Activated CD4-positive, CD25-positive, alpha-beta regulatory T cell (primary cell): ENCODE data around the gene NSMF.
"Not testable (repeated sequence)": the region's sequence is repeated elsewhere in the genome, so short reads cannot be mapped to it uniquely, and the experiment has no call there.

ENCODE experiments used
- DNase-seq, 4 experiments: peaks; one replicate each; lab custom pipeline; 2025; lab: John Stamatoyannopoulos, UW

The NSMF gene

DNA sequence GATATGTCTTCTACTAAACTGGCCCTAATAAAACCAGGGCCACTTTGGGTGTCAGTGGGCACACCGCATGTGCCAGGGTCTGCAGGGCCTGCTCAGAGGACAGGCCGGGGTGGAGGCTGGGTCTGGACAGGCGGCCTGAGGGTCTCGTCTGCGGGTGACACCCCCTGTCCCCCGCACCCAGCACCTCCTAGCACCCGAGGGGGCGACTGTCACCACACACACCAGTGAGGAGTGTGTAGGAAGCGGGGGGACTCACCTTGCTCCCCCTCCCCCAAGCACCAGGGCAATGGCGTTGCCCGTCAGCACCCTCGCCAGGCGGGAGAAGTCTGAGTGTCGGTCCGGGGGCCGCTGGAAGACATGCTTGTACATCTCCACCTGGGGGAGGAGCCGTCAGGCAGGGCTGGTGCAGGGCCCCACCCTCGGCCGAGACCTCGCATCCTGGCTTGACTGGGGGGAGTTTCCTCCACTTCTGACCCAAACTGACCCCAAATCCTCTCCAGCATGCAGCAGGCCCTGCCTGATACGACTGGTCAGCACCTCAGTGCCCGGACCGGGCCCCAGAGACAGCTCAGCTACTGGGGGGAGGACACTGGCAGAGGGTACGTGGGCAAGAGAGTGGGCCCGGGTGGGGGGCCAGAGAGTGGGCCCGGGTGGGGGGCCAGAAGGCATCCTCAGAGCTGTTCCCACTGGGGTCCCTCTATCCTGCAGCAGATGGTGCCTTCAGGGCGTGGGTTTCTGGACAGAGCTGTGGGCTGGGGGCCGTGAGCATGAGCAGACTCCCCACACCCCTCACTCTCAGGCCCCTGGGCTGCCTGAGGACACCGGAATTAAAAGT lies 18.9 kb upstream of the NSMF start:
- no peak for DNase-seq

DNA sequence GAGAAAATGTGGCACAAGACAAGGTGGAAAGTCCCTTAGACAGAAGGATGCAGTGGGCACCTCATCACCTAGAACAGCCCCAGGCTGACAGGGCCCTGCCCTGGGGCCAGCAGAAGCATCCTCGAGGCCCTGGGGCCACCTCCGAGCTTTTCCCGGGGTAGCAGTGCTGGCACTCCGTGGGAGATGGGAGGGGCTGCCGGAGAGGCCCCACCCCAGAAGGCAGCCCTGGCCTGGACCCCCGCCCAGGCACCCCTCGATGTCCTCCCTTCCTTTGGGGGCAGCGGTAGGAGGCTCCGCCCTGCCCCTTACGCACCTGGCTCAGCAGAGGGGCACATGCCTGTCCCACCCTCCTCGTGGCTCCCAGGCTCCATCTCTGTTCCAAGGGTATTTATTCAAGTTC lies 17.7 kb upstream of the NSMF start:
- no peak for DNase-seq

DNA sequence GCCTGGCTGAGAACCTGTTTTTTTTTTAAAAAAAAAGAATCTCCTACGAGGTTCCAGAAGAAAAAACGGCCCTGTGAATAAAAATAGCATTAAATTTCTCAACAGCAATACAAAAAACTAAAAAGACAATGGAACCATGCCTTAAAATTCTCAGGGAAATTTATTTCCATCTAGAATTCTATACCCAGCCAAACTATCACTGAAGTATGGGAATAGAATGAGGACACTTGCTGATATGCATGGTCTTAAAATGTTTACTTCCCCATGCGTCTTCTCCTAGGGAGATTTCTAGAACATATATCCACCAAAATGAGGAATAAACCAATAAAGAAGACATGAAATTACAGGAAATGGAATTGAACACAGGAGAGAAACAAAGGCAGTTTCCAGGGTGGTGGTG lies 16.5 kb upstream of the NSMF start:
- no peak for DNase-seq

DNA sequence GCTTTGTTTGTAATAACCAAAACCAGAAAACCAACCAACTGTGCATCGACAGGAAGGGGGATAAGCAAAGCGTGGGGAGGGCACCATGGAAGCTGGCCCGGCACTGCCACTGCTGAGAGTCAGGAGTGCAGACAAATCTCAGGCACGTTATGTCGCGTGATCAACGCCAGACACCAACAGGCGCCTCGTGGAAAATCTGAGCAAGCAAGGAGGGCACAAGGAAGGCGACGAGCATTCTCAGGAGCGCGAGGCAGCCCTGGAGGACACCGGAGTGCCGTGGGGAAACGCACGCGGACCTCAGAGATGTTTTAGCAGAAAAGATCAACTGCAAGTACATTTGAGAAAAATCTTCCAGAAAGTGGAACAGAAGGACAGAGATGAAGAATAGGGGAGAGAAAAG lies 15.1 kb upstream of the NSMF start:
- no peak for DNase-seq

DNA sequence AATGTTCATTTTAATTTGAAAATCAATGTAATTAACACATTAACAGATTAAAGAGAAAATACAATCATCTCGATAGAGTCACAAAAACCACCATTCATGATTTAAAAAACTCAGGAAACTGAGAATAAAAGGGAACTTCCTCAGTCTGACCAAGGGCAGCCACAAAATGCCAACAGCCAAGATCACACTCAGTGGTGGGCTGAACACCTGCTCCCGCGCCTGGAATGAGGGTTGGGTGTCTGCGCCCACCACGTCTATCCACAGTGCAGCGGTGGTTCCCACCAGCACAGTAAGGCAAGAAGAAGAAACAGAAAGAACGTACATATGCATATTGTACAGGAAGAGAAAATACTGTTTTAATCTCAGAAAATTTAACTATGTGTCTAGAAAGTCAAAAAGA lies 11.7 kb upstream of the NSMF start:
- no peak for DNase-seq

DNA sequence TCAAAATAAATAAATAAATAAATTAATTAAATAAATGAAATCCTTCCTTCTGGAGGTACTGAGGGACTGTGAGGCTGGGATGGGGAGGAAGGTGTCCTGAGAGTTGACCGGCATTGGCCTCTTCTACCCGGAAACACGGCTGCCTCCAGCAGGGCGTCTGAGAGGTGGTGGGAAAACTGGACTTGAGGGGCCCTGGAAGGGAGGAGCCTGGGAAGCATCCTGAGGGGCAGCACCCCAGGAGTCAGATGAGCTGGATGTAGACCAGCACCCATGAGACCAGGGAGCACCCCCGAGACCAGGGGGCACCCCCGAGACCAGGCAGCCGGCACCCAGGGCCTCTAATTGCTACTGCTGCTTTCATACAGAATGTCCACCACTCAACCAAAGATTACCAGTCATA lies 8.8 kb upstream of the NSMF start:
- no peak for DNase-seq

DNA sequence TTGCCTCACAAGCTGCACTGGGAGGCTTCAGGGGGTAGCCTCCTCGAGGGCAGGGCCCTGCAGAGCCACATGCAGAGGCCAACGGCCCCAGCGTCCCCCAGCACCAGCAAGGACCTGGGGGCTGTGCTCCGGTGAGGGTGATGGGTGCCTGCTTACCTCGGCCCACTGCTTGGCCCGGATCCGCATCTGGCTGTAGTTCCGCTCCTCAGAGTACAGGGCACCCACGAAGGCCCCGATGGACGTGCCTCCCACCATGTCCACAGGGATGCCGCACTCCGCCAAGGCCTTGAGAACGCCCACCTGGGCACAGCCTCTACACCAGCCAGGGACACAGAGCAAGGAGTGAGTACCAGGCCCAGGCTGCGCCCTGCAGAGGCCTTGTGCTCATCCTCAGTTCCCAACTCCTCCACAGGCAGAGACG lies 8.0 kb upstream of the NSMF start:
- DNase-seq, result no peak

DNA sequence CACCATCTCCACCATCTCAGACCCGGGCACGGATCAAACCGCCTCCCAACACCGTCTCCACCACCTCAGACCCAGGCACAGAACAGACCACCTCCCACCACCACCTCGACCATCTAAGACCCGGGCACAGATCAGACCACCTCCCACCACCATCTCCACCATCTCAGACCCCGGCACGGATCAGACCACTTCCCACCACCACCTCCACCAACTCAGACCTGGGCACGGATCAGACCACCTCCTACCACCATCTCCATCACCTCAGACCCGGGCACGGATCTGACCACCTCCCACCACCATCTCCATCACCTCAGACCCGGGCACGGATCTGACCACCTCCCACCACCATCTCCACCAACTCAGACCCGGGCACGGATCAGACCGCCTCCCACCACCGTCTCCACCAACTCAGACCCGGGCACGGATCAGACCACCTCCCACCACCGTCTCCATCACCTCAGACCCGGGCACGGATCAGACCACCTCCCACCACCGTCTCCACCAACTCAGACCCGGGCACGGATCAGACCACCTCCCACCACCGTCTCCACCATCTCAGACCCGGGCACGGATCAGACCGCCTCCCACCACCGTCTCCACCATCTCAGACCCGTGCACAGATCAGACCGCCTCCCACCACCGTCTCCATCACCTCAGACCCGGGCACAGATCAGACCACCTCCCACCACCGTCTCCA lies 7.4 kb upstream of the NSMF start:
- not testable (repeated sequence) for DNase-seq

DNA sequence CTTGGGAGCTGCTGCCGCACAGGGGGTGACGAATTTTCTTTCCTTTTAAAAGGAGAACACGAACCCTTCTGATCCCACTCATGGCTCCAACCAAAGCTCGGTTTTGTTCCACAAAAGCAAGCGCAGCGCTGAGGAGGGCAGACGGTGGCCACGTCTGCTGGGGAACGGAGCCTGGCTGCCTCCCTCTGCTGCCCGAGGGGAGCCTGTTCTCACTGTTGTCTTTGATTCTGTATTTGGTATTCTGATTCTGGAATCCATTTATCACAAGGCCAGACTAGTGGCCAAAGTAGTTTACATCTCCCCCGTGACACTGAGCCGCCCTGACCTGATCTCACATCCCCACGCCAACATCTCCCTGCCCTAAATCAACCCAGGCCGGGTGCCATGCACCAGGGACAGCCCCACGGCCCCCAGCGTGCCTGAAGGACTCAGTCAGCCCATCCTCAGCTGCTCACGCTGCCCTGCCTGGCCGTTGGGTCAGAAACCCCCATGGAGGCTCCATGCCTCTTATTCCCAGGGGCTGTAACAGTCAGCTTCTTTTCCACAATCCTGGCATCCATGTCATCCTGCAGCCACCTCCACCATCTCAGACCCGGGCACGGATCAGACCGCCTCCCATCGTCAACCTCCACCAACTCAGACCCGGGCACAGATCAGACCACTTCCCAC lies 6.7 kb upstream of the NSMF start:
- DNase-seq, result no peak

DNA sequence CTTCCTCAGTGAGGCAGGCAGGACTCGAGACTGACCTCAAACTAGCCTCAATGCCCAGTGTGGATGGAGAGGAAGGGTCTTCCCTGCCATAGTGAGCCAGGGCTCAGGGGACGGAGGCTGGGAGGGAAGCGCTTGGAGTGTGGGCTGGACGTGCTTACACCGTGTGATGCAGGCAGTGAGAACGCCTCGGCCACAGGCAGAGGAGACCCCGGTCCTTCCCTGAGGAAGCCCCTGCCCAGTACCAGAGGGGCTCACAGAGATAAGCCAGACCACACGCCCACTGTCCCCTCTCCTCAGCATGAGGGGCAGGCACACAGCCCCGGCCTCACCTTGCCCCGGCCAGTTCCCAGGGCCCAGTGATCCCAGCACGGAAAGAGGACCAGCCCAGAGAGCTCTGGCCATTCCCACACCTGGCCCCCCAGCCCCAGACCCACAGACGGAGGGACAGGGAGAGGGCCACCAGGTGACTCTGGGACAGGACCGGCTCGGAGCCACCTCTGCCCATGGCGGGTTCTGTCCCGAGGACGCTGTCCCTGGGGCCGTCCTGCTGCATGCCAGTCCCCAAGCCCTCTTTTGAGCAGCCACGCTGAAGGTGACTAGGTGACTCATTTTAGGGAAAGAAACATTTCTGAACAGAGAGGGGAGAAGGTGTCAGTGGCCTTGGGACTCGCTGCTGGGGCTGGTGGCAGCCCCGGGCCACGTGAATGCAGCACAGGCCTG lies 6.0 kb upstream of the NSMF start:
- no peak for DNase-seq

DNA sequence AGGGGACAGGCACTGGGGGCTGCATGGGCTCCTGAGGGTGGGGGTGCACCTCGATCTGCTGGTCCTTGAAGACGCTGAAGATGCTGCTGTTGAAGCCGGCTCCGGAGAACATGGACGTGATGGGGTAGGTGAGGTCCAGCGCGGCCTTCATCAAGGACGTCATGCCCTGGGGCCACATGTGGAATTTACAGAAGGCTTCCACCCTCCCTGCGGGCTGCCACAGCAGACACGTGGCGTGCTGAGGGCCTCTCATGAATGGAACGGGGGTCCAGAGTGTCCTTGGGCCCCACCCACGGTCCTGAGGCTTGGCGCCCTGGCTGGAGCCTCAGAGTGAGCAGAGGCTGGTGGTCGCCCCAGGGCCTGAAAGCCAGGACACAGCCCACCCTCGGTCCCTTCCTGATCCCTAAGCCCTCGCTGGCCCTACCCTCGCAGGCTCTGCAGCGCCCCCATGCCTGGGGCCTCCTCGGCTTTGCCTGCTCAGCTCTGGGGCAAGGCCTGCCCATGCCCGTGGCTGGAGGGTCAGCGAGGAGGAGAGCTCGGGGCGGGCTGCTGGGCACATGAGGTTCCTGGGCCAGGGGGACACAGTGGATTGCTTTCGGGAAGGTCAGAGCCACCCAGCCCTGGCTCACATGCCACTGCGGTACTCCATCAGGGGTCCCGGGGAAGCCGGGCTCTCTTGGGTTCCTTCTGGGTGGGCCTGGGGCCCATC lies 5.3 kb upstream of the NSMF start:
- no peak for DNase-seq

DNA sequence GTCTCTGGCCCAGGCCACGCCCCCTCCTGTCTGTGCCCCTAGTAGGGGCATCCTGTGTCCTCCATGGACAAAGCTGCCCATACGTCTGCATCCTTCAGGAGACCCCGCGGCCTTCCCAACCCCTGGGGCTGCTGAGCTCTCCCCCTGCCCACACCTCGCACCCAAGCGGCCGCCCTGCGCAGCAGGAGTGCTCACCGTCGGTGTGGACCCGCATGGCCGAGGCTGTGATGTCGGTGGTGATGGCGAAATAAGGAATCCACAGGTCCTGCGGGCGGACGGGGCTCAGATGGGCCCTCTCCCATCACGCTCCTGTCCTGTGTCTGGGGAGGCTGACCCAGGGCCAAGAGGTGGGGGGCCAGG lies 4.8 kb upstream of the NSMF start:
- DNase-seq, result no peak

DNA sequence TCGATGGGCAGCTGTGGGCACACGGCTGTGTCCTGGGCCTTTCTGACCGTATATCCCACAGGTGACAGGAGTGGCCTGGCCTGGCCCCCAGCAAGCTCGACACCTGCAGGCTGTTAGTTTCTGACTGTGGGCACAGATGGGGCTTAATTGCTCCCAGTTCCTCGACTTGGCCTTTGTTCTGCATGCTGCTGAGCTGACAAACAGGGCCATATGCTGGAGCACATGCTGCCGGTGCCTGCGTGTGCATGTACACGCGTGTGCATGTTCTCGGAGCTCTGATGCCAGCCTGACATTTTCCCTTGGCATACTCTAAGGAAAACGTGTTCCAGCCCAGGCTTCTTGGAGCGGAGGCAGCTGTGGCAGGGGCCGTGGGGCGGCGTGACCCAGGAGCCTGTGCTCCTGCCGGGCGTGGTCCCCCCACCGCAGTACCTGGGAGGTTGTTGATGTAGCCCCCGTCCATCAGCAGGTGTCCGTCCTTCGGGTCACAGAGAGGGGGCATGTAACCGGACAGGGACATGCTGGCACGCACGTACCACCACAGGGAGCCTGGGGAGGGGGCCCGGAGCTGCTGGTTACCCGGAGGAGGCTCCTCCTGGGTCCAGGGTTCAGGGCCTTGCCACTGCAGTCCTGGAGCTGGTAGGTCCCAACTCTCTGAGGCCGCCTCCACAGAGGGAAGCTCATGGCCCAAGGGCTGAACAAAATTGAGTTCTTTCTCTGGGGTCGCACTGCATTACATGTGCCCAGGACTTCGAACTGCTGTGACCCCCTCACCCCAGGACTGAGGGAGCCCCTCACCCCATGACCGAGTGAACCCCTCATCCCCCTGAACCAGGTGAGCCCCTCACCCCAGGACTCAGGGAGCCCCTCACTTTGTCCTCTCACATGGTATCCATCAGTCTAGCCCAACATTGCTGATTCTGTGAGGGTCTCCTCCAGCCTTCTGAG lies 4.1 kb upstream of the NSMF start:
- no peak for DNase-seq

DNA sequence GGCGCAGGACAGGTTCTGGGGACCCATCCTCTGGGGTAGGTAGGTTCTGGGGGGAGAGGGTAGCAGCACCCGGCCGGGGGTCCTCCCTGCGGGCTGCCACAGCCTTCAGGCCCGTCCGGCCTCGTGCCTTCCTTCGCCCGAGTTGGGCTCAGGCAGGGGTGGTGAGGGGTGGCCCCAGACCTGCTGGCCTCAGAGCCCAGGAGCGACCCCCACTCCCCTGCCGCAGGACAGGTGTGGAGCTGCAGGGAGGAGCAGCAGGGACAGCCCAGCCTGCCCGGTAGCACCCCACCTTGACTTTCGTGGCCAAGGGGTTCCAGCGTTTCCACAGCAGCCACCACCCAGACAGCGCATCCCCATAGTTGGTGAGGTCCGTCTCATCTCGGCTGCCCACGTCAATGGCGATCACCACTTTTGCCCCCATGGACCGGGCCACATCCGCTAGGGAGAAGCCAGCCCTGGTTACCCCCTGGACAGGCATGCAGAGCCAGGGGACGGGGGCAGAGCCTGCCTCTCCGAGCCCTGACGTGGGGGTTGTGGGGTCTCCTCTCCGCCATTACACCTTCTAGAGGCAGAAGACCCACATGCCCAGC lies 3.4 kb upstream of the NSMF start:
- DNase-seq, result no peak

DNA sequence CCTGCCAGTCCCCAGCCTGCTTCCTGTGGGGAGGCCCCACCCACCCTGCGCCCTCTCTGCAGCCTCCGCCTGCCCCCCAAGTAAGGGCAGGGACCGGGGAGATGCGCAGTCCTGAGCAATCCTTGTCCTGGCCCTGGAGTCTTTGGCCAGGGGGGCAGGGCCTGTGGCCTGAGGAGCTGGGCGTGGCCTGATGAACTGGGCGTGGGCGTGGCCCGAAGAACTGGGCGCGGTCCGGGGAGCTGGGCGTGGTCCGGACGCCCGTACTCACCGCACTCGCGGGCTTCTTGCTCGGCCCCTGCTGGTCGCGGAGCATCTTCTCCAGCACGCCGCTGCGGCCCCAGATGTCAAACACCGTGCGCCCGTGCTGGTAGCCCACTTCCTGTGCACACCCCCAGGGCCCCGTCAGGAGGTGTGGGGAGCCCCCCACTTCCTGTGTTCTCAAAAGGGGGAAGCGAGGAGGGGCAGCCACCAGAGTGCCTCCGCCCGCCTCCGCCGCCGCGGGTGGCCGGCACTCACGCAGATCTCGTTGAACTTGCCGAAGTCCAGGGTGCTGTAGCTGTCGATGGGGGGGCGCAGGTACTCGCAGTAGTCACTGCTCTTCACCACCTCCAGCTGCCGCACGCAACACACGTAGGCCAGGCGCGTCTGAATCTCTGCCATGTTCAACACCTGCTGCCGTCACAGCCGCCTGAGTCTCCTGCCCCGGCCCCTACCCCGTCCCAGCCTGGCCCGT lies 2.7 kb upstream of the NSMF start:
- DNase-seq, result peak; percentile 57 to 89 (median 74)

DNA sequence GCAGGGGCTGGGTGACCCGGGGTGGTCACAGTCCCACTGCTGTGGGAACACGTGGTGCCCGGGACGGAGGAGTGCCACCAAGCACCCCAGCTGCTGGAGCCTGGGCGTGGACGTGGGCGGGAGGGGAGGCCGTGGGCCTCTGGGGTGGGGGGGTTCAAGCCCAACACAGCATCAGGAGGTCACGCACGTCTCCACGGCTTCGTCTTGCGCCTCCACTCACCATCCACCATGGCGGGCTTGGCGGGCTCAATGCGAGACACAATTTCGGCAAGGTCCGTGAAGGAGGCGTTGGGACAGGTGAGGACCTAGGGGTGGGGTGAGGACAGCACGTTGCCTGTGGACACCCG lies 2.2 kb upstream of the NSMF start:
- no peak for DNase-seq

DNA sequence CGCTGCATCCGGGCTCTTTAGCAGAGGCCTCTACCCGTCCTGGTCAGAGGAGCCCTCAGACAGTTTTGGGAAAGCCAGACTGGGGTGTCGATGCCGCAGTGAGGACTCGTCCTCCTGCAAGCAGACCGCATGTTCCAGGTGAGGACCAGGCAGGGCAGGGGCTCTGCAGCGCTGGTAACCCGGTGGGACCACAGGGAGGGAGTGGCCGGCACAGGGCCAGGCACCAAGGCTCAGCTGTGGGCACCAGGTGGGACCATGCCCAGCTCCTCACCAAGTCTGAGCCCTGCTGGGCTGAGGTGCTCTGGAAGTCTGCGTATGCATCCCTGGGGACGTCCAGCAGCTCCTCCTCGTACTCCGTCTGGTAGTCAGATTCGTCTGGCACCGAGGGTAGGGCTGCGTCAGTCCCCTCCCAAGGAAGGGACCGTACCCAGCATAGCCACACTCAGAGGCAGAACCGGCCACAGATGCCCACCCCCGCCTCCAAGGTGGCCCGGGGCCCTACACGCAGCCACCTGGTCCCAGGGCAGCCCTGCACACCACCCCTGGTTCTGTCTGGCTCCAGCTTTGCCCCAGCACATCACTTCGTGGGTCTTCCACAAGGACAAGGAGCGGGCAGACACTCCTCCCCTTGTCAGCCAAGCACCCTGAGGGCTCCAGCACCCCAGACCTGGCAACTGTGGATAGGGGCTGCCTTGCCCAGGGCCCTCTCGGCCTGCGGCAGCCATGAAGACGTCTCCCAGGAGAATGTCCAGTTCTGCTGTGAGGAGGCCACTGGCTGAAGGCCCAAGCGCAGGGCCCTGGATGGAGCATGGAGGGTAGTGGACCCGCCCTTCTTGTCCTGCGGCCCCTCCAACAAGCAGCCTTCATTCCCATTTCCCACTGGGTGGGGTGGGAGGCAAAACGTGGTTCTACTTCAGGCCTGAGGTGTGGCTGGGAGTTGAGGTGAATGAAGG lies 1.5 kb upstream of the NSMF start:
- DNase-seq, result no peak

DNA sequence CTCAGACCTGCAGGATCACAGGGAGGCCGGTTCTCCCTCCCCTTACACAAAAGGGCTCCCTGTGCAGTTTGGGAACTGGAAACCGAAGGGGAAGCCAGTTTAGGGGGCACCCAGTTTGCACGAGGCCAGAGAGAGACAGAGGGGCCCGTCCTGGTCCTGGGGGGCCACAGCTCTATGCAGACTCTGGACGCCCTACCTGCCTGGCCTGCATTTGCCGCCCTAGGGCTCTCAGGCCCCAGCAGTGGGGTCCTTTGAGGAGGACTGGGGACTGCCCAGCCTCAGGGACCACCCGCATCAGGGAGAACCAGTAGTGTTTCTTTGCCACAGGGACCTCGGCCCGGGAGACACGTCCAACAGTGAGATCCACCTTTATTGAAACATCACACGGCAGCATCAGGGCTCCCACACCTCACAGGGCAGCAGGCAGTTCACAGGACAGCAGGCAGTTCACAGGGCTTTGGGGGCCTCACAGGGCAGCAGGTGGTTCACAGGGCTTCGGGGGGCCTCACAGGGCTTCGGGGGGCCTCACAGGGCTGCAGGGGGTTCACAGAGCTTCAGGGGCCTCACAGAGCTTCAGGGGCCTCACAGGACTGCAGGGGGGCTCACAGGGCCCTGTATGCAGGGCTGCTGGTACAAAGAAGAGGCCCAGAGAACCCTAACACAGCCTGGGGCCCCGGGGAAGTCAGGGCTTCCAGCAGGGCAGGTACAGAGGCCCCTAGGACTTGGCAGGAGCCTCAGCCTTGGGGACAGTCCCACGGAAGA lies 648 bp upstream of the NSMF start:
- DNase-seq, result no peak
